ENCODE measurements around the gene SCAMP4.

The SCAMP4 gene

DNA sequence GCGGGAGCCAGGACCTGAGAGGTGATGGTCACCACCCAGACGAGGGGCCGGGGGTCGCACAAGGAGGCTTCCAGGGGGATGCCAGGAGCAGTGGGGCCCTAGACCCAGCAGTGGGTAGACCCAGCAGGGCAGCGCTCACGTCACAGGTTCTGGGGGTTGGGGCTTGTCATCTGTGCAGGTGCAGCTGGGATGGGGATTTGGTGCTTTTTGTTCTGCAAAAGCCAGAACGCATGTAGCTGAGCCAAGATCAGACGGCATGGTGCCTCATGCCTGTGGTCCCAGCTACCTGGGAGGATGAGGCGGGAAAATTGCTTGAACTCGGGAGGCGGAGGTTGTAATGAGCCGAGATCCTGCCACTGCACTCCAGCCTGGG lies 50.9 kb downstream of the SCAMP4 start:
- DNase-seq (ENCODE audit: low read depth in 4 of 4, low spot score in 1 of 4), result no peak

DNA sequence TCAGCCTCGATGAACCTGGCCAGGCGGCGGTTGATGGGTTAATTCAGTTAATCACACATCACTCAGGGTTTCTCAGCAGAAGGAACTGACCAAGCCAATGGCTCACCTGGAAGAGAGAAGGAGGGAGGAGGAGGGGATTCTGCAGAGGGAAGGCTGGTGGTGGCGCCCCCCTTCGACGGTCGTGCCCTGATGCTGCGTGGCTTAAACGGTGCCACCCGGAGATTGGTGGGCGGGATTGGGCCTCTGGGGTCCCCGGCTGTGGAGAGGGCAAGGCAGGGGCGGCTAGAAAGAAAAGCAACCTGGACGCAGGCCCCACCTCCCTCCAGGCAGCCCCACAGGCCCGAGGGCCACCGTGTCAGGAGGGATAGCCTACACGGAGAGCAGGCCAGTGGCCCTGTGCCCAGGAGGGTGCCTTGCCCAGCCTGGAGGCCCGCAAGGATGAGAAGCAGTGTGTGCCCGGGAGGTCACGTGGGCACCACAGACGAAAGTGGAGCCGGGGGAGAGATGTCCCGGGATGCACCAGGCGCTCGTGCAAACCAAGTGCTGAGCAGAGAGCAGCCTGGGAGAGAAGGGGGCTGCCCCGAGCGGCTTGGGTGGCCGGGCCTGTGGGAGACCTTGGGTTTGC lies 51.8 kb downstream of the SCAMP4 start:
- DNase-seq (ENCODE audit: low read depth in 4 of 4, low spot score in 1 of 4), result no peak

DNA sequence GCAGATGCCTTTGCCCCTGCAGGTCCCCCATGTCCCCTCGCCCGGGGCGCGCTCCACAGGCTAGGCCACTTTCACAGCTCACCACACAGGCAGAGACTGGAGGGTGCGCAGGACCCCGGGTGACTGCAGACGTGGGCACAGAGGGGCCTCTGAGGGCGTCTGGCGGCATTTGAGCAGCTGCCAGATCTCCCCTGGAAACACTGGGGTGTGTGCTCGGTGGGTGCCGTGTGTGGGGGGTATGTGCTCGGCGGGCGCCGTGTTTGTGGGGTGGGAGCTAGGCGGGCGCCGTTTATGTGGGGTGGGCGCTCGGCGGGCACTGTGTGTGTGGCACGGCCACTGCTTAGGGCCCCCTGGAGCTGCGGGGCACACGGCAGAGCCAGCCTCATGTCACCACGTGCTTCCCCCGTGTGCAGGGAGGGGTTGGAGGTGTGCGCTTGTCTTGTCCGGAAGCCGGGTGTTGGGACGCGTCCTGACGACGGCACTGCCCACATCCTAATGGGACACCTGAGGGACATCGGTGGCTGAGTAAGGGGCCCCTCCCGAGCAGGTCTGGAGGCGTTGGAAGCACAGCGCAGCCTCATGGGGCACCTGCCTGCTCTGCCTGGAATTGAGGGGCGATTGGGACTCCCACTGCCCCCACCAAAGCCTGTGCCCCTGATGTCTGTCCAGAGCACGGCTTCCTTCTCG lies 52.5 kb downstream of the SCAMP4 start:
- DNase-seq (ENCODE audit: low read depth in 4 of 4, low spot score in 1 of 4), result no peak

DNA sequence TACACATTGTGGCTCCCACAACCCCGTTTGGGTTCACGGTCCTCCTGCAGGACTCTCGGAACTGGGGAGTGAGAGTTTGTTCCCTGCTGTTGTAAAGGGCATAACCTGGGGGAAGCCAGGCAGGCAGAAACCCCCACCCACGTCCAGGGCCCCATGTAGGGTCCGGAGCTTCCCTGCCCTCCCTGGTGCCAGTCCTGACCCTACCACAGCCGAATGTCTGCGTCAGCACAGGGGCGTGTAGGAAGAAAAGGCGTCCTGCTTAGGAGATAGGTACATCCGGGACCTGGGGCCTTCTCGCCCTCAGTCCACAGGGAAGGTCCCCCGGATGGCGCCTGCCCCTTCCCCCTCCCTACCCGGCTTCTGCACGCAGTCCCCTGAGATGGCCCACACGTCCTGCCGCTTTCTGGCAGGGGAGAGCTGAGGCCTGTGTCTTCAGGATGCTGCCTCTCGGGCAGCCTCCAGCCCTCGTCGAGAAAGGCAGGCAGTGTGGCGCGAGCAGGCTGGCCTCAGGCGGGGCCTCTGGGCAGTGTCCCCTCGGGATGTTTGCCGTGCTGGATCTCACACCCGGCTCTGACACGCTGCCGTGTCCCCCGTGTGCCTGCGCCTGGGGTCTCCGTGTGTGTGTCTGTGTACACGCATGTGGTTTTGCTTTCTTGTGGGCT lies 54.9 kb downstream of the SCAMP4 start:
- DNase-seq (ENCODE audit: low read depth in 4 of 4, low spot score in 1 of 4), result no peak

DNA sequence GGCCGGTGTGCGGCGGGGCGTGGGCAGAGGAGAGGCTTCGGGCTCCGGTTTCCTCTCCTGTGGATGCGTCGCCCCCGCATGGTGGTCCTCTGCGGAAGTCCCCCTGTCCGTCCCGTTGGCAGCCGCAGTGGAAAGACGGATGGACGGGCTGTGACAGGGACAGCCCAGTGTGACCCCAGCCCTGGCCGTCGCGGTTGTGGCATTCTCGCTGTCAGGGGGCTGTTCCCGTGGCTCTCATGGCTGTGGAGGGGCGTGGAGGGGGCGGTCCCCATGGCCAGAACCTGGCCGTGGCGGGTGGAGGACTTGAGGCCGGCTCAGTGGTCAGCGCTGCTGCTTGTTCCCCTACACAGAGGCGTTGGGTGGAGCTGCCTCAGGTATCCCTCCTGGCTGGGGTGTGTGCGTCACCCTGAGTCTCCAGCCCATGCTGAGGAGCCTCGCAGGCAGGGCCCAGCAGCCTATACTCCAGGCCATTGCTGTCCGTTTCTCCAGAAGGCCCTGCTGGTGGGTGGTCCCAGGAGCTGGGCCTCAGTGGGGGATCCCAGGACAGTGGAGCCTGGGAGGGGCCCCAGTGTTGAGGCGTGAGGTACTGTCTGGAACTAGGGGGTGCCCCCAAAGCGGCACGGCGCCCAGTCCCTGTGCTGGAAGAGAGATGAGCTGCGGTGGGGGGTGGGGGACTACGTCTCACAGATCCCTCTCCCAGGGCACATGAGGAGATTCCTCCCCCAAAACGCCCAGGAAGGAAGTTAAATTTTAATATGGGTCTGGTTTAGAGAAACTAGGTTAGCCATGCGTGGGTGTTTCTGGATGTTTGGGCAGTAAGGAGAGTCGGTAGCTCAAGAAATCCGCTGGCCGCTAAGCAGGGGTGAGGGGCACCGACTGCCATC lies 56.0 kb downstream of the SCAMP4 start:
- no peak for DNase-seq (ENCODE audit: low read depth in 4 of 4, low spot score in 1 of 4)

DNA sequence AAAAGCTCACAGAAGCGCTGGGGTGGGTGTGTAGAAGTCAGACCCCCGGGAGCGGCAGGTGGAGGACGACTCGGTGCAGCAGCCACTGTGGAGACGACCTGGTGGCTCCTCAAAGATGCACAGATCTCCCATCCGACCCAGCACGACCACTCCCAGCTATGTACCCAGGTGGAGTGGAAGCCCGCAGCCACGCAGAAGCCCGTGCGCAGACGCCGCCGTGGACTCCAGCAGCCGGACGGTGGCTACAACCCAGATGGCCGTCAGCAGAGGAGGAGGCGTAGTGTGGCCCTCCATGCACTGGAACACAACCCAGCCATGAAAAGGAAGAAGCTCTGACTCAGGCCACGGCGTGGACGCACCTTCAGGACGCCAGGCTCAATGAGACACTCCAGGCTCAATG lies 57.5 kb downstream of the SCAMP4 start:
- DNase-seq (ENCODE audit: low read depth in 4 of 4, low spot score in 1 of 4), result no peak

DNA sequence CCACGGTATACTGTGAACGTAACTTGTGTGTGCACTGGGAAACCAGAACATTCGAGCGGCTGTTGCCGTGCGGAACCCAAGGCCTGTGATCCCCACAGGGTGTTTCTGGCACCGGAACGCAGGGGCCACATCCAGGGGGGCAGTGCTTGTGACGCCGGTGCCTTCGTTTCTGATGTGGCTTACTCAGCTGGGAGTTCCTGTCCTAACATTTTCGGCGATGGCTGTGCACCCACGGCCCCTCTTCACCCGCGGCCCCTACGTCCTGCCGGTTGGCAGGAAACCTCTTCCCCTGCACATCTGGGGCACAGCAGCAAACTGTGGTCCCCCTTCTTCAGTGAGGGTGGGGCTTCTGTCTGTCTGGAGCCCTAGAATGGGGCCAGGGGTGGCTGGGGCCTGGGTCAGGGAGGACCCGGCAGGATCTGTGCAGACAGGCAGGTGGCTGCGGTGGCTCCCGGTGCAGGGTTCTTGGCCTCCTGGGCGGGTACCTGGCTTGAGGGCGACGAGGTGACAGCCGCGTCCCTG lies 61.9 kb downstream of the SCAMP4 start:
- no peak for DNase-seq (ENCODE audit: low read depth in 4 of 4, low spot score in 1 of 4)

DNA sequence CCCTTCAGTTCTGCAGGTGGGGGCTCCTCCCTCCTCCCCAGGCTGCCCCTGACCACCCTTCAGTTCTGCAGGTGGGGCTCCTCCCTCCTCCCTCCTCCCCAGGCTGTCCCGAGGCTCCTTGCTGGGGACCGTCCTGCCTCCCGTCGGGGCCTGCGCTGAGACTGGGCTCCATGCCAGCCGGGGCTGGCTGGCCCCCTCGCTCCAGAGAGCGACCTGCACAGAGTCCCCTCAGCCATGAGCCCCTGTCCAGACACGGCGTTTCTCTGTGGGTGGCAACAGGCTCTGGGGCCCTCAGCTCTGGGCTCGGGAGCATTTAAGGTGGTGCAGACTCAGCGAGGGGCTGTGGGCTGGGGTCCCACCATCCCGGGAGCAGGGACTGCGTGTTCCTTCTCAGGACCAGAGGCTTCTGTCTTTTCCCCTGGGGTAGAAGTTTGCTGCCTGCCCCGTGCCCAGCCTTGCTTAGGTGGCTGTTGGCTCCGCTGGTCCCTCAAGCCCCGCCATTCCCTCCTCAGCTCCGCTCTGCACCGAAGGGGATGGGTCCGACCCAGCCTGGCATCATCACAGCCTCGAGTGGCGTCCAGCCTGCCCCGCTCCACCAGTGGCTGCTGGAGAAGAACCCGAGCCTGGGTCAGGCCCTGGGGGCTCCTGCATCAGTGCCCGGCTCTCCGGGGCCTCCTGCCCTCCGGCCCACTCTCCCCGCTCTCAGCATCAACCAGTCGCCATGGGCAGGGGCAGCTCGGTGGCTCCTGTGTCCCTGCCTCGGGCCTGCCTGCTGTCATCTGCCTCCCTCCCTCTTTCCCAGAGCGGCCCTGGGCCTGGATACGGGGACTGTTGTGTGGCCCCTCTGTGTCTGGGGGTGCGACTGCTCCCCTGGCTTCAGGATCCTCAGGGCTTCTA lies 63.3 kb downstream of the SCAMP4 start:
- DNase-seq (ENCODE audit: low read depth in 4 of 4, low spot score in 1 of 4), result no peak

DNA sequence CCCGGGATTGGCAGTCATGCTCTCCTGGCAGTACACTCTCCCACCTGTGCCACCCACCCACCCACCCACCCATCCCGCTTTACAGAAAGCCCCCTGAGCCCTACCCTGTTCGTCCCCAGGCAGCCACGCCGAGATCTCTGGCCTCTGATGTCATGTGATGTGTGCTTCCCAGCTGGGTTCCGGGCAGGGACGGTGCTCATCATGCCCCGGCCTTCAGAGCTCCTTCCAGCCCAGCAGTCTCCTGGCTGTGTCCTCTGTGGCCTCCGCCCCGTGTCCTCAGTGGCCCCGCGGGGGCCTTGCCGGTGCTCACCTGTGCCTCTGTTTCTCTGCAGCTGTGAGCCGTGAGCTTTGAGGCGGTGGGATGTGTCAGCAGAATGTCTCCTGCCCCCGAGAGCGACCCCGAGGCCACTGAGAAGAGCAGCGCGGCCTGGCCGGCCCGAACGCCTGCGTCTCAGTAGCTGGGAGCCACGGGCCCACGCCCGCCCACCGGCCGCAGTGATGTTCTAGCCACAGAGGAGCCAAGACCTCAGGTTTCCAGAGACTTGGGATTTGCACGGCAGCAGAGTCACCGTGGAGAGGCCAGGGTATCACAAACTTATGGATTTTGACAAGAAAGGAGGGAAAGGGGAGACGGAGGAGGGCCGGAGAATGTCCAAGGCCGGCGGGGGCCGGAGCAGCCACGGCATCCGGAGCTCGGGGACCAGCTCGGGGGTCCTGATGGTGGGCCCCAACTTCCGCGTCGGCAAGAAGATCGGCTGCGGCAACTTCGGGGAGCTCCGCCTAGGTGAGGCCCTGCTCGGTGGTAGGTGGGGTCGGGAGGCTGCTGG lies 64.2 kb downstream of the SCAMP4 start:
- DNase-seq (ENCODE audit: low read depth in 4 of 4, low spot score in 1 of 4), result no peak

DNA sequence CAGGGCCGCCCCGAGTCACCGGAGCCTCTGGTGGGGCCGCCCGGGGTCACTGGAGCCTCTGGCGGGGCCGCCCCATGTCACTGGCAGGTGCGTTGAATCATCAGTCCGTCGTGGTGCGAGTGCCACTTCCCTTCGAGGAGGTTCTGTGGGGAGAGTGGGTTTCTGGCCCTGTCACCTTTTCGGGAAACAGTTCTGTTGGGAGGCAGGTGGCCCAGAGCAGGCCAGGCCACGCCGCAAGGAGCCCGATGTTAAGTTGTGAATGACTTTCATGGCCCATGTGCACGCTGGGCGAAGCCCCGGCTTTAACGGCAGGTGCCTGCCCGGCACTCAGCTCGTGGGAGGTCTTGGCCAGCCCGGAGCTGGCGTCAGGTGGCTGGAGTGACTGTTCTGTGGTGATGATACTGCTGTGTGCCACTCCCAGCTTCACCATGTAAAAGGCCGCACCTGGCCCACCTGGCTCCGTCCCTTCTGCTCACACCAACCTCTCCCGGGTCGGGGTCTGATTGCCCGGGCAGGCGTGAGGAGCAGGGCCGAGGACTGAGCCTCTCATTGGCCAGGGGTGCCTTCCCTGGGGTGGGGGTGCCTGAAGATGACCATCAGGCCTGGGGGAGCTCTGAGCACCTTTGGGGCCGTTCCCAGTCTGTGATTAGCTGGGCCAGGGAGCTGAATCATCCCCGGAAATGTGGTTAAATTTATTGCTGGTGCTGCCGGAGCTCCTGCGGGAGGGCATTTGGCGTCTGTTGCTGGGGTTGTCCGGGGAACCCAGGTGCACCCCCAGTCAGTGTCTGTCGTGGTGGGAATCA lies 65.0 kb downstream of the SCAMP4 start:
- no peak for DNase-seq (ENCODE audit: low read depth in 4 of 4, low spot score in 1 of 4)

DNA sequence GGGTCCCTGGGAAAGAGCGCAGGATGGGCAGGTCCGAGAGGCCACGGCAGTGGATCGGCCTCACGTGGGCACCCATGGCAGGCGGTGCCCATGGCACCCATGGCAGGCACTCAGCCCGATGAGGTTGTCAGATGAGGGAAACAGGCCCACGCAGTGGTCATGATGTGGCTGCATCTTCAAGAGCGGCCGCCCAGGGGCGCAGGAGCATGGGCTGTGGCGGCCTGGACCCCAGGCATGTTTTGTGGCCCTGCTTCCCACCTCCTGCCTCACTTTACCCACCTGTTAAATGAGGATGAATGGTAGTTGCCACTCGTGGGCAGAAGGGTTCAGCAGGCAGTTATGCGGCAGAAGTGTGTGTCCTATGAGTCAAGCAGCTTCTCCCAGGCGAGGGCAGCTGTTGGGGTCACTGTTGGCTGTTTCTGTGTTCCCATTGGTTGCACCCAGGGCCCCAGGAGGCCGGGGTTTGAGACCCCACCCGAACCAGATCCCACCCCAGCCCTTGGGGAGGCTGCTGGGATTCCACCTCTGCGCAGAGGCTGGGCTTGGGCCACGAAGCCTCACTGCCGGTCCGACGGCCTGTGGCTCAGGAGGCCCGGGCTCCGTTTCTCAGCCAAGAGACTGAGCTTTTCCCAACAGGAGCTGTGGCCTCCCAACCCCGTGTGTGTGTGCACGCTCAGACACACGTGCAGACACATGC lies 65.8 kb downstream of the SCAMP4 start:
- DNase-seq (ENCODE audit: low read depth in 4 of 4, low spot score in 1 of 4), result no peak

DNA sequence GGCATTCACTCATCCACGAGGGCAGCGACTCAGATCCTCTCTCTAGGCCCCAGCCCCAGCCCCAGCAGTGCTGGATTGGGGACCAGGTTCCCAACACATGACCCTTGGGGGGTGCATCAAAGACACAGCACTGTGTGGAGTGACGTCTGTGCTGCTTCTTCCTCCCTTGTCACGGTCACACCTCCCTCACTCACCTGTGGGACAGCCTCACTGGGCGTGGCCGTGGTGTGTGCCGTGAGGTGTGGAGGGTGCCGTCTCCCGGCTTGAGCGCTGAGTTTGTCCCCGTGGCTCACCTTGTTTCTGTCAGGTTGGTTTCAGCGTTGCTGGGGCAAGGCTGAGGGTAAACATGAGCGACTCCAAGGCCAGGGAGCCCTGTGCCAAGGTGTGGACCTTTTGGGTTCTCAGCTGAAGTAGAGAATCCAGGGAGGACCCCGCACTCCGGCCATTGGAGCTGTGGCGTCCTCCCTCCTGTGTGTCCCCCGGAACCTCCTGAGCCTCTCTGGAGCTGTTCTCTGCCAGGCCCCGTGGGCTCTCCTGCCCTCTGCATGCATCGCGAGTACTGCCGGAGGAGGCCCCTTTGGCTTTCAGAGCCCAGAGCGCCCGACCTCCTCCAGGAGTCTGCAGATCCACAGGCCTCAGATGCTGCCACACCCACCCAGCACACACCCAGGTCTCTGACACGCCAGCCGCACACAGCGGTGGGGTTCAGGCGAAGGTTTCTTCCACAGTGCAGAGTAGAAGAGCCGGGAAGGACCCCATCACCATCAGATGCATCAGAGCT lies 69.4 kb downstream of the SCAMP4 start:
- DNase-seq (ENCODE audit: low read depth in 4 of 4, low spot score in 1 of 4), result no peak

DNA sequence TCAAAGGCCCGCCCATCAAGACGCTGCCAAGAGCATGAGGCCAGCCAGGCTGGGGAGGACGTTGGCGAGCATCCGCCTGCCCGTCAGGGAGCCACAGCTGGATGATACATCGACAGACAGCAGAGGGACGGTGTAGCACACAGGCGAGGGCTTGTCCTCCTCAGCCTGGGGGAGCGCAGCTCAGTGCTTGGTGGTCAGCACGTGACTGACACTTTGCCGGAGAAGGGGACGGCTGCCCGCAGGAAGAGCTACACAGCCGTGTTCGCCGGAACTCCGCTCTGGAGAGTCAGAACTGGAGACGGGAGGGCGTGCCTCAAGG lies 69.9 kb downstream of the SCAMP4 start:
- no peak for DNase-seq (ENCODE audit: low read depth in 4 of 4, low spot score in 1 of 4)
